CD4-positive, alpha-beta T cell treated with Interferon gamma for 1 hour (primary cell): Measurements from ENCODE around the gene SLC7A10.
A peak's percentile ranks its signal among the peaks of the same experiment; 100 is the strongest.
"Not testable (repeated sequence)": the region's sequence is repeated elsewhere in the genome, so short reads cannot be mapped to it uniquely, and the experiment has no call there.

ENCODE experiments used
- DNase-seq: peaks from one replicate; pipeline ENCODE4 v3.0.0-alpha.2; 2020

SLC7A10 gene

GRCh38 chr19:33201473-33201872 is 24.2 kb downstream of the SLC7A10 start:
- no peak for DNase-seq

- no peak for DNase-seq
Observed at GRCh38 chr19:33199441-33200265, 26.0 kb downstream of the SLC7A10 start.

- DNase-seq = no peak
Observed at GRCh38 chr19:33198169-33198568, 27.5 kb downstream of the SLC7A10 start.

- no peak for DNase-seq
Observed at GRCh38 chr19:33197591-33198000, 28.1 kb downstream of the SLC7A10 start.

GRCh38 chr19:33196446-33197193 is 29.0 kb downstream of the SLC7A10 start:
- no peak for DNase-seq

- no peak for DNase-seq
Observed at GRCh38 chr19:33195645-33196347, 29.9 kb downstream of the SLC7A10 start.

GRCh38 chr19:33194886-33195644 is 30.6 kb downstream of the SLC7A10 start:
- DNase-seq = no peak

GRCh38 chr19:33194532-33194885 is 31.1 kb downstream of the SLC7A10 start:
- DNase-seq = no peak

- no peak for DNase-seq
Observed at GRCh38 chr19:33193865-33194362, 31.7 kb downstream of the SLC7A10 start, which contains the start of gene LRP3. TSS of gene LRP3 (plus strand) at chr19:33194330. CDS start at chr19:33194786, 456 bp downstream.

- no peak for DNase-seq
Observed at GRCh38 chr19:33193269-33193864, 32.3 kb downstream of the SLC7A10 start.

GRCh38 chr19:33192010-33192409 is 33.6 kb downstream of the SLC7A10 start:
- DNase-seq = no peak

GRCh38 chr19:33191501-33191900 is 34.1 kb downstream of the SLC7A10 start:
- no peak for DNase-seq

- not testable (repeated sequence) for DNase-seq
Observed at GRCh38 chr19:33191092-33191491, 34.6 kb downstream of the SLC7A10 start.

- DNase-seq = no peak
Observed at GRCh38 chr19:33189453-33189852, 36.2 kb downstream of the SLC7A10 start.

- no peak for DNase-seq
Observed at GRCh38 chr19:33187183-33187540, 38.5 kb downstream of the SLC7A10 start.

- no peak for DNase-seq
Observed at GRCh38 chr19:33186431-33187182, 39.0 kb downstream of the SLC7A10 start.

- DNase-seq = peak; percentile 85
Observed at GRCh38 chr19:33177417-33177979, 48.2 kb downstream of the SLC7A10 start.

- DNase-seq = peak; percentile 97
Observed at GRCh38 chr19:33176670-33177416, 48.8 kb downstream of the SLC7A10 start.

GRCh38 chr19:33175886-33176669 is 49.6 kb downstream of the SLC7A10 start:
- no peak for DNase-seq
